Measurements from ENCODE around the gene NRCAM. TPM values are rescaled to one million over a fixed set of nuclear protein-coding genes. Genes with fewer than 3 reads are reported as not detected.

Gene NRCAM
- total and polyA plus RNA-seq, 2 donors (not counting 1 experiment from before 2014, with no cell fraction given) = 0.75 to 4.6 TPM

GRCh38 chr7:108454317-108454673 is 1.9 kb downstream of the NRCAM start:
- Histone ChIP-seq H3K27me3 (replicated peaks in 1 of 4; ENCODE audit: control extremely low read depth in 1 of 4, control insufficient read depth in 3 of 4, insufficient read depth in 4 of 4, low read length in 3 of 4) (peaks cover 0 to 44% (median 29%) of the 10 kb centered on the region in 4 experiments), H3K9me3 (ENCODE audit: control extremely low read depth in 1 of 3, control insufficient read depth in 2 of 3, insufficient read depth in 1 of 3, low read length in 2 of 3) (peaks cover 0 to 3% (median 0%) of the 10 kb centered on the region in 3 donors), H2AFZ (ENCODE audit: insufficient read depth, low read depth, low read length, poor library complexity, severe bottlenecking) (peak overlapping the region; percentile 77), H4K20me1 (ENCODE audit: control insufficient read depth, insufficient read depth, low read length, poor library complexity, severe bottlenecking) (peaks cover 4% of the 10 kb centered on the region), H3K36me3 (replicated peaks in 1 of 2; ENCODE audit: control extremely low read depth in 1 of 2, control insufficient read depth in 1 of 2, extremely low read depth in 1 of 2, insufficient read depth in 2 of 2, low read length in 1 of 2) (no peaks in the 10 kb centered on the region), H3K4me1 (ENCODE audit: control insufficient read depth in 2 of 2, insufficient read depth in 2 of 2, low read length in 2 of 2) (peaks cover 20 to 24% of the 10 kb centered on the region in 2 donors), H3K9ac (ENCODE audit: low read length) (peak overlapping the region; percentile 74), H3K27ac (ENCODE audit: low read length in 2 of 2) (no peak overlapping the region), H3K4me2 (replicated peaks; ENCODE audit: low read depth, low read length, poor library complexity, severe bottlenecking) (peak overlapping the region; percentile 99), H3K4me3 (ENCODE audit: control extremely low read depth in 1 of 5, extremely low read depth in 1 of 5, insufficient read depth in 1 of 5, low read depth in 2 of 5, low read length in 4 of 5) (peak overlapping the region in 3 of 5 experiments; percentile 61 to 75 (median 65)), H3K79me2 (ENCODE audit: control insufficient read depth, insufficient read depth, low read length) (no peaks in the 10 kb centered on the region)
- Mint-ChIP-seq H3K27ac (no peak overlapping the region), H3K4me3 (peak overlapping the region; percentile 87), H3K27me3 (peaks cover 37% of the 10 kb centered on the region), H3K4me1 (peaks cover 23% of the 10 kb centered on the region), H3K9me3 (ENCODE audit: insufficient read depth) (no peaks in the 10 kb centered on the region)
- POLR2A ChIA-PET = no interaction called here
- intact Hi-C loops (cut with micrococcal nuclease) = loop anchor here (2.0 to 5.0 kb wide), 4 partner anchors 37 to 127 kb away; partner anchors contain the start of genes DNAJB9 and THAP5
- WGBS (ENCODE audit: insufficient coverage) = 30% methylated on average over 2 of the region's 4 CpGs
- TF ChIP-seq CTCF (IDR thresholded peaks at IDR 0.05) (no peak), EZH2 (IDR thresholded peaks at IDR 0.05; ENCODE audit: borderline replicate concordance, insufficient read depth, low read depth, low read length, poor library complexity, severe bottlenecking) (no peak)
- CTCF ChIA-PET = interaction anchor here (0.8 to 6.0 kb wide), 14 partner anchors 11 to 308 kb away, joined by 3 to 58 read pairs (median 6); partner anchors contain the start of genes DNAJB9 and THAP5
- no peak for DNase-seq
- no peak for ATAC-seq (ENCODE audit: low read depth)

- ATAC-seq (ENCODE audit: low read depth) = no peak
- Histone ChIP-seq H3K9ac (ENCODE audit: low read length) (no peak overlapping the region), H3K79me2 (ENCODE audit: control insufficient read depth, insufficient read depth, low read length) (no peaks in the 10 kb centered on the region), H3K4me3 (ENCODE audit: control extremely low read depth in 1 of 5, extremely low read depth in 1 of 5, insufficient read depth in 1 of 5, low read depth in 2 of 5, low read length in 4 of 5) (no peak overlapping the region), H3K9me3 (ENCODE audit: control extremely low read depth in 1 of 3, control insufficient read depth in 2 of 3, insufficient read depth in 1 of 3, low read length in 2 of 3) (peaks cover 0 to 3% (median 0%) of the 10 kb centered on the region in 3 donors), H4K20me1 (ENCODE audit: control insufficient read depth, insufficient read depth, low read length, poor library complexity, severe bottlenecking) (peaks cover 4% of the 10 kb centered on the region), H3K27ac (ENCODE audit: low read length in 2 of 2) (no peak overlapping the region), H3K27me3 (replicated peaks in 1 of 4; ENCODE audit: control extremely low read depth in 1 of 4, control insufficient read depth in 3 of 4, insufficient read depth in 4 of 4, low read length in 3 of 4) (peaks cover 0 to 42% (median 32%) of the 10 kb centered on the region in 4 experiments), H3K36me3 (replicated peaks in 1 of 2; ENCODE audit: control extremely low read depth in 1 of 2, control insufficient read depth in 1 of 2, extremely low read depth in 1 of 2, insufficient read depth in 2 of 2, low read length in 1 of 2) (no peaks in the 10 kb centered on the region), H2AFZ (ENCODE audit: insufficient read depth, low read depth, low read length, poor library complexity, severe bottlenecking) (no peak overlapping the region), H3K4me2 (replicated peaks; ENCODE audit: low read depth, low read length, poor library complexity, severe bottlenecking) (no peak overlapping the region), H3K4me1 (ENCODE audit: control insufficient read depth in 2 of 2, insufficient read depth in 2 of 2, low read length in 2 of 2) (peaks cover 20 to 30% of the 10 kb centered on the region in 2 donors)
- H3K4me1 Mint-ChIP-seq = peaks cover 31% of the 10 kb centered on the region
- H3K9me3 Mint-ChIP-seq (ENCODE audit: insufficient read depth) = no peaks in the 10 kb centered on the region
- no peak for DNase-seq
- no CpG with 5 or more reads among the region's 4 CpGs for WGBS (ENCODE audit: insufficient coverage)
- intact Hi-C loops (cut with micrococcal nuclease) = loop anchor here (2.0 to 5.0 kb wide), 3 partner anchors 15 to 126 kb away; no protein-coding TSS in a partner anchor
- peaks cover 36% of the 10 kb centered on the region for H3K27me3 Mint-ChIP-seq
- no peak overlapping the region for H3K27ac Mint-ChIP-seq
- CTCF ChIA-PET = interaction anchor here (0.6 to 6.0 kb wide), 21 partner anchors 11 to 335 kb away, joined by 3 to 58 read pairs (median 6); no protein-coding TSS in a partner anchor
- H3K4me3 Mint-ChIP-seq = no peak overlapping the region
- POLR2A ChIA-PET = no interaction called here
- no peak for TF ChIP-seq EZH2 (IDR thresholded peaks at IDR 0.05; ENCODE audit: borderline replicate concordance, insufficient read depth, low read depth, low read length, poor library complexity, severe bottlenecking)
- no peak for TF ChIP-seq CTCF (IDR thresholded peaks at IDR 0.05)
These were observed 2.9 kb downstream of the NRCAM start for GRCh38 chr7:108453320-108453719.

Data from B cell (primary cell).